OCI-LY3 (cell line): ENCODE measurements around the gene SNX1.
"Not testable (repeated sequence)": the region's sequence is repeated elsewhere in the genome, so short reads cannot be mapped to it uniquely, and the experiment has no call there.

Source experiments
- H2AFZ ChIP-seq: fragments of 200-600, 300-600 bp; shearing (Covaris generic); 2 replicates; pipeline ENCODE4 v1.6.0; 2014; ENCODE audit warnings: antibody characterized with exemption, low read depth, low read length
- H3K27ac ChIP-seq: fragments of 200-600, 300-600 bp; sonication (generic); 2 replicates; pipeline ENCODE4 v1.5.1; 2014; ENCODE audit warnings: mild to moderate bottlenecking, low read length, moderate library complexity, mixed read lengths
- H3K27me3 ChIP-seq: fragments of 200-600, 300-600 bp; sonication (generic); 2 replicates; pipeline ENCODE4 v1.6.1; 2014; ENCODE audit warnings: low read depth, low read length, mixed read lengths
- H3K36me3 ChIP-seq: fragments of 200-600, 300-600 bp; sonication (generic); replicated peaks from 2 replicates; pipeline ENCODE3; 2014; ENCODE audit warnings: low read depth, low read length, mixed read lengths
- H3K4me1 ChIP-seq: fragments of 300-600, 200-600 bp; sonication (generic); 2 replicates; pipeline ENCODE4 v1.6.1; 2014; ENCODE audit warnings: low read length, mixed read lengths
- H3K4me2 ChIP-seq: fragments of 200-600, 300-600 bp; sonication (generic); 2 replicates; pipeline ENCODE4 v1.6.1; 2014; ENCODE audit warnings: low read length, mixed read lengths
- H3K4me3 ChIP-seq: fragments of 300-600, 200-600 bp; sonication (generic); 2 replicates; pipeline ENCODE4 v1.5.1; 2014; ENCODE audit warnings: antibody characterized with exemption, mild to moderate bottlenecking, low read length, moderate library complexity
- H3K79me2 ChIP-seq: fragments of 300-600, 200-600 bp; shearing (Covaris generic); 2 replicates; pipeline ENCODE4 v1.6.1; 2014; ENCODE audit warnings: mild to moderate bottlenecking, low read length, mixed read lengths
- H3K9ac ChIP-seq: fragments of 300-600, 200-600 bp; shearing (Covaris generic); 2 replicates; pipeline ENCODE4 v1.6.0; 2014; ENCODE audit warnings: mild to moderate bottlenecking, low read length, moderate library complexity
- H3K9me3 ChIP-seq: fragments of 200-600, 300-600 bp; shearing (Covaris generic); 2 replicates; pipeline ENCODE4 v1.6.1; 2014; ENCODE audit warnings: low read length, mixed read lengths; ENCODE audit not compliant: insufficient read depth
- H4K20me1 ChIP-seq: fragments of 200-600, 300-600 bp; sonication (generic); 2 replicates; pipeline ENCODE4 v1.6.1; 2016; ENCODE audit warnings: low read length, mixed read lengths; ENCODE audit not compliant: insufficient read depth
- EZH2phosphoT487 ChIP-seq: fragments of 200-600 bp; shearing (Covaris generic); IDR thresholded peaks from 2 replicates; pipeline ENCODE4 v1.6.1; 2018; ENCODE audit warnings: antibody characterized with exemption, mixed run types, low read depth
- TF ChIP-seq, protein P1 (sequence below): fragments of 200-600, 300-600 bp; sonication (generic); IDR thresholded peaks from 2 replicates; pipeline ENCODE4 v1.5.1; 2014; ENCODE audit warnings: antibody characterized with exemption, low read length, low read depth

SNX1 gene

DNA sequence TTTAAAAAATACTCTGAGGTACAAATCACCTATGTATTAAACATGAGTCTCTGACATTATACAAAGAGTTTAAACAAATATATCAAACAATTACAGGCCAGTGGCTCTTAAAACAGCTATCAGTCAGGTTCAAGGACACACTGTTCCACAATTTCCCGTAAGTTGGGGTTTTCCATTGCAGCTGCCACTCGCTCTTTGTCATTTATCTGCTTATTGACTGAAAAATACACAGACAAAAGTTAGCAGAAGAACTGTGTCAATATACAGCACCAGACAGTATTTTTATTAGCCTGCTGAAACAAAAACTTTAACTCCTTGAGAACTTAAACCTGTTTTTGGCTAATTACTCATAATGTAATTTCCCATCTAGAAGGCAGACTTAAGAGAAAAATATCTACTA is 23.0 kb upstream of the SNX1 start:
- Histone ChIP-seq H3K27me3 (no peaks in the 10 kb centered on the region), H2AFZ (no peak overlapping the region), H3K9me3 (no peaks in the 10 kb centered on the region), H3K4me2 (no peak overlapping the region), H3K79me2 (peaks cover 7% of the 10 kb centered on the region; the same call in 1 of the 2 replicates), H3K4me1 (peaks cover 1% of the 10 kb centered on the region; the same call in 1 of the 2 replicates), H3K9ac (no peak overlapping the region), H4K20me1 (peaks cover 5% of the 10 kb centered on the region; the same call in 1 of the 2 replicates), H3K27ac (no peak overlapping the region), H3K4me3 (no peak overlapping the region), H3K36me3 (peaks cover 31% of the 10 kb centered on the region)
- TF ChIP-seq, protein P1, sequence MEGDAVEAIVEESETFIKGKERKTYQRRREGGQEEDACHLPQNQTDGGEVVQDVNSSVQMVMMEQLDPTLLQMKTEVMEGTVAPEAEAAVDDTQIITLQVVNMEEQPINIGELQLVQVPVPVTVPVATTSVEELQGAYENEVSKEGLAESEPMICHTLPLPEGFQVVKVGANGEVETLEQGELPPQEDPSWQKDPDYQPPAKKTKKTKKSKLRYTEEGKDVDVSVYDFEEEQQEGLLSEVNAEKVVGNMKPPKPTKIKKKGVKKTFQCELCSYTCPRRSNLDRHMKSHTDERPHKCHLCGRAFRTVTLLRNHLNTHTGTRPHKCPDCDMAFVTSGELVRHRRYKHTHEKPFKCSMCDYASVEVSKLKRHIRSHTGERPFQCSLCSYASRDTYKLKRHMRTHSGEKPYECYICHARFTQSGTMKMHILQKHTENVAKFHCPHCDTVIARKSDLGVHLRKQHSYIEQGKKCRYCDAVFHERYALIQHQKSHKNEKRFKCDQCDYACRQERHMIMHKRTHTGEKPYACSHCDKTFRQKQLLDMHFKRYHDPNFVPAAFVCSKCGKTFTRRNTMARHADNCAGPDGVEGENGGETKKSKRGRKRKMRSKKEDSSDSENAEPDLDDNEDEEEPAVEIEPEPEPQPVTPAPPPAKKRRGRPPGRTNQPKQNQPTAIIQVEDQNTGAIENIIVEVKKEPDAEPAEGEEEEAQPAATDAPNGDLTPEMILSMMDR: no peak
- TF ChIP-seq EZH2phosphoT487: no peak

DNA sequence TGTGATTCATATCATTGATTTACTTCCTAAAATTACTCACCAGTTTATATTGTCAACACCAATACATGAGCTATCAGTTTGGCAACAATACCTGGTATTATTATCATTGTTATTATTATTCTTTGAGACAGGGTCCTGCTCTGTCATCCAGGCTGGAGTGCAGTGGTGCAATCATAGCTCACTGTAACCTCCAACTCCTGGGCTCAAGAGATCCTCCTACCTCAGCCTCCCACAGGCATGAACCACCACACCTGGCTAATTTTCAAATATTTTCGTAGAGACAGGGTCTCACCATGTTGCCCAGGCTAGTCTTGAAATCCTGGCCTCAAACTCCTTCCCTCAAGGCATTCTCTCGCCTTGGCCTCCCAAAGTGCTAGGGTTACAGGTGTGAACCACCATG is 22.3 kb upstream of the SNX1 start:
- not testable (repeated sequence) for H3K4me1 ChIP-seq, H3K9me3 ChIP-seq, H3K27ac ChIP-seq, H3K27me3 ChIP-seq, H3K9ac ChIP-seq, H3K79me2 ChIP-seq, H3K4me2 ChIP-seq, H4K20me1 ChIP-seq, H3K4me3 ChIP-seq, H2AFZ ChIP-seq
- H3K36me3 ChIP-seq: peaks cover 31% of the 10 kb centered on the region

DNA sequence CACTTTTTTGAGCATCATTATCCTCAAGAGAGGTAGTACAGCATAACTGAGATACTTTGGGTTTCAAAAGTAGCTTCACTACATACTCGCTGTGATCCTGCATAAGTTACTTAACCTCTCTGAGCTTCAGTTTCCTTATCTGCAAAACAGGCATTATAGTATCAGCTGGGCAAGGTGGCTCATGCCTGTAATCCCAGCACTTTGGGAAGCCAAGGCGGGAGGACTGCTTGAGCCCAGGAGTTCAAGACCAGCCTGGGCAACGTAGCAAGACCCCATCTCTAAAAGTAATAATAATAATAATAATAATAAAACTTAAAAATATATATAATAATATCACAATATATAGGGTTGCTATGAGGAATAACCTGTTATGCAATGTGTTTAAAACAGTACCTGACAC is 13.0 kb upstream of the SNX1 start:
- Histone ChIP-seq H3K4me1 (no peaks in the 10 kb centered on the region), H3K79me2 (peaks cover 12% of the 10 kb centered on the region), H3K27me3 (no peaks in the 10 kb centered on the region), H3K9ac (no peak overlapping the region), H3K27ac (no peak overlapping the region), H2AFZ (no peak overlapping the region), H3K9me3 (no peaks in the 10 kb centered on the region), H3K4me2 (no peak overlapping the region), H3K36me3 (peaks cover 28% of the 10 kb centered on the region), H3K4me3 (no peak overlapping the region), H4K20me1 (0 out of 2 replicates have a peak, but pooled peaks cover under 1% of the 10 kb centered on the region)
- TF ChIP-seq EZH2phosphoT487: no peak
- TF ChIP-seq, protein P1: no peak

DNA sequence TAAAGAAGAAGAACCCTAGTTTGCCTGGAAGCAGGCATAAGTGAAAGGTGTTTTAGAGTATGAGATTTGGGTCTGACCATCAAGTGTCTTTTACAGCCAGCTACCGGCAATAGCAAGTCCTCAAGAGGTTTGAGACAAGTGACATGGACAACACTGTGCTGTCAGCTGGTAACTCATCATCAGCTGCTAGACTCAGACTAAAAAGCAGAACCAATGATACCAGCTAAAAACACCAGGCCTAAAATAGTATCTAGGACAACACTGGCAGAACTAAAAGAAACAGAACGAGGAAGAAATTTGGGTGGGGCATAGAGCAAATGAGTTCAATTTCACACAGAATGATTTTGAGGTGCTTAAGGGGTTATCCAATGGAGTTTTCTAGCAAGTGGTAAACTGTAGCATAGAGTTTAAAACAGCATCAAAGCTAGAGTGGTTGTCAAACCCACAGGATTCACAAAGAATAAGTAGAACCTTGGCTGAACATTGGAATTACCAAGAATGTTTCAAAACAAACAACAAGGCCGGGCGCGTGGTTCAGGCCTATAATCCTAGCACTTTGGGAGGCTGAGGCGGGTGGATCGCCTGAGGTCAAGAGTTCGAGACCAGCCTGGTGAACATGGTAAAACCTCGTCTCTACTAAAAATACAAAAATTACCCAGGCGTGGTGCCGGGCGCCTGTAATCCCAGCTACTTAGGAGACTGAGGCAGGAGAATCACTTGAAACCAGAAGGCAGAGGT is 6.1 kb upstream of the SNX1 start:
- Histone ChIP-seq H3K9ac (peak overlapping the region; percentile 57), H3K27me3 (no peaks in the 10 kb centered on the region), H4K20me1 (peaks cover 6% of the 10 kb centered on the region; the same call in 1 of the 2 replicates), H3K4me1 (peaks cover 42% of the 10 kb centered on the region), H2AFZ (no peak overlapping the region), H3K27ac (peak overlapping the region; percentile 79), H3K9me3 (no peaks in the 10 kb centered on the region), H3K4me3 (peak overlapping the region; percentile 48), H3K79me2 (peaks cover 61% of the 10 kb centered on the region), H3K4me2 (peak overlapping the region; percentile 87), H3K36me3 (peaks cover 24% of the 10 kb centered on the region)
- TF ChIP-seq, protein P1: no peak
- no peak for TF ChIP-seq EZH2phosphoT487
